NCI-H2227 treated with DMSO at 0.1 percent for 48 hours (cell line): Measurements from ENCODE around the gene DACH1.

Experiments
- DNase-seq: peaks from one replicate; lab custom pipeline; 2025; lab: John Stamatoyannopoulos, UW

Gene DACH1

GRCh38 chr13:71395053-71395452 lies 472.0 kb downstream of the DACH1 start:
- no peak for DNase-seq

DNA sequence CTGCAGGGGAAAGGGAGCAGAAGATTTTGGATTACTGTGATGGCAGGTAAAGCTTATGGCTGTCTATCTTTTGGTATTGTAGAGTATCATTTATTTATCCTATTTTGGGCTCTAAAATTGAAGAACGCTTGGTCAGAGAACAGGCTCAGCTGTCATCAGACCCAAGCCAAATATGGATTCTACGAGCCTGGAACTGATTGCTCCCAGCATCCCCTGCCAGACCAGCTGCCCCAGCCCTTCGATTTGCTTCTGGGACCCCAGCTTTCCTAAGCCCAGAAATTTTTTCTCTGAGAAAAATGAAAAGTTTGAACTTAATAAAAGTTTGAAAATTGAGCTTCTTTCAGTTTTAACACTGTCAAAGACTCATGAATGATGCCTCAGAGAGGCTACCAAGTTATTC lies 472.8 kb downstream of the DACH1 start:
- DNase-seq = no peak
